ENCODE data around the gene ABCC6.
"Not testable (repeated sequence)": the region's sequence is repeated elsewhere in the genome, so short reads cannot be mapped to it uniquely, and the experiment has no call there.

Gene ABCC6

GRCh38 chr16:16188827-16189226 is 34.5 kb downstream of the ABCC6 start:
- no peak for DNase-seq

GRCh38 chr16:16186820-16187219 is 36.5 kb downstream of the ABCC6 start:
- no peak for DNase-seq

- DNase-seq = no peak
Observed at GRCh38 chr16:16185095-16185494, 38.2 kb downstream of the ABCC6 start.

GRCh38 chr16:16184594-16184993 is 38.7 kb downstream of the ABCC6 start:
- DNase-seq = no peak

- no peak for DNase-seq
Observed at GRCh38 chr16:16183562-16183961, 39.7 kb downstream of the ABCC6 start.

- no peak for DNase-seq
Observed at GRCh38 chr16:16182918-16183317, 40.4 kb downstream of the ABCC6 start.

- not testable (repeated sequence) for DNase-seq
Observed at GRCh38 chr16:16181748-16182147, 41.5 kb downstream of the ABCC6 start.

- DNase-seq = no peak
Observed at GRCh38 chr16:16178455-16179162, 44.7 kb downstream of the ABCC6 start.

- DNase-seq = no peak
Observed at GRCh38 chr16:16176328-16176727, 47.0 kb downstream of the ABCC6 start.

GRCh38 chr16:16175296-16175695 is 48.0 kb downstream of the ABCC6 start:
- no peak for DNase-seq

GRCh38 chr16:16172991-16173390 is 50.3 kb downstream of the ABCC6 start:
- DNase-seq = no peak

GRCh38 chr16:16171332-16171919 is 51.9 kb downstream of the ABCC6 start:
- no peak for DNase-seq

GRCh38 chr16:16169615-16170014 is 53.7 kb downstream of the ABCC6 start:
- DNase-seq = no peak

- DNase-seq = no peak
Observed at GRCh38 chr16:16168431-16168830, 54.9 kb downstream of the ABCC6 start.

GRCh38 chr16:16167927-16168326 is 55.4 kb downstream of the ABCC6 start:
- DNase-seq = no peak

GRCh38 chr16:16166949-16167348 is 56.3 kb downstream of the ABCC6 start:
- no peak for DNase-seq

GRCh38 chr16:16166085-16166484 is 57.2 kb downstream of the ABCC6 start:
- DNase-seq = no peak

GRCh38 chr16:16164243-16164642 is 59.1 kb downstream of the ABCC6 start:
- no peak for DNase-seq

- DNase-seq = no peak
Observed at GRCh38 chr16:16163571-16163970, 59.7 kb downstream of the ABCC6 start.

GRCh38 chr16:16163109-16163508 is 60.2 kb downstream of the ABCC6 start:
- no peak for DNase-seq

GRCh38 chr16:16162591-16162990 is 60.7 kb downstream of the ABCC6 start:
- no peak for DNase-seq

GRCh38 chr16:16161840-16162239 is 61.5 kb downstream of the ABCC6 start:
- not testable (repeated sequence) for DNase-seq

GRCh38 chr16:16161319-16161718 is 62.0 kb downstream of the ABCC6 start:
- no peak for DNase-seq

- DNase-seq = no peak
Observed at GRCh38 chr16:16159662-16160061, 63.6 kb downstream of the ABCC6 start.
